ENCODE data around the gene RGS16.

- TF ChIP-seq CTCF (conservative IDR thresholded peaks at IDR 0.05; ENCODE audit: low read depth, low read length) (no peak), EZH2 (IDR thresholded peaks at IDR 0.05; ENCODE audit: low read length, unreplicated experiment) (no peak)
These were observed 28.5 kb downstream of the RGS16 start for GRCh38 chr1:182575540-182576149.

Data from PC-3 (cell line).